Measurements from ENCODE around the gene NLRX1. TPM values are rescaled to one million over a fixed set of nuclear protein-coding genes. Genes with fewer than 3 reads are reported as not detected.

Gene NLRX1
- total and polyA plus RNA-seq, 2 donors (not counting 3 experiments of a cell fraction or from before 2014, with no cell fraction given) = 15.1 to 15.5 TPM

- FAIRE-seq (no peak), DNase-seq (ENCODE audit: low read depth, low spot score) (no peak)
- no peak overlapping the region for H3K27ac ChIP-seq (ENCODE audit: insufficient read depth, low read depth, low read length)
- H2AFZ ChIP-seq (ENCODE audit: low read depth, low read length) = no peak overlapping the region
- ChIA-PET POLR2A (no interaction called here), CTCF (interaction anchor here (0.7 to 1.3 kb wide), 2 partner anchors 9 to 12 kb away, joined by 3 read pairs; partner anchors contain the start of gene HINFP)
- H3K9me1 ChIP-seq (replicated peaks; ENCODE audit: control insufficient read depth, extremely low read depth, insufficient read depth, low read length) = no peaks in the 10 kb centered on the region
- H3K9ac ChIP-seq (replicated peaks; ENCODE audit: extremely low read depth, insufficient read depth, low read length) = no peak overlapping the region
- H3K9me3 ChIP-seq (replicated peaks; ENCODE audit: control insufficient read depth, insufficient read depth, low read length) = no peaks in the 10 kb centered on the region
- dilution Hi-C loops (cut with MboI; ENCODE audit: extremely low pct_ligation_motif_present, low sequenced_read_pairs) = no loop called here
- no TSS peak for BruUV-seq (replicated peaks)
- H3K36me3 ChIP-seq (ENCODE audit: control insufficient read depth in 2 of 2, extremely low read depth in 1 of 2, insufficient read depth in 2 of 2, low read length in 2 of 2) = peaks cover 9 to 33% of the 10 kb centered on the region in 2 experiments
- H3K79me2 ChIP-seq (ENCODE audit: control insufficient read depth, insufficient read depth, low read length) = no peaks in the 10 kb centered on the region
- H4K20me1 ChIP-seq (replicated peaks; ENCODE audit: control insufficient read depth, extremely low read depth, insufficient read depth, low read length) = no peaks in the 10 kb centered on the region
- H3K4me3 ChIP-seq (replicated peaks in 1 of 3; ENCODE audit: insufficient read depth in 1 of 3, low read depth in 1 of 3, low read length in 3 of 3) = no peak overlapping the region
- peaks cover 11% of the 10 kb centered on the region for H3K4me1 ChIP-seq (ENCODE audit: control insufficient read depth, extremely low read depth, insufficient read depth, low read length)
- H3K27me3 ChIP-seq (ENCODE audit: control insufficient read depth in 2 of 2, insufficient read depth in 2 of 2, low read length in 2 of 2) = no peaks in the 10 kb centered on the region
- intact Hi-C loops (cut with micrococcal nuclease) = no loop called here
- H3K4me2 ChIP-seq (ENCODE audit: insufficient read depth, low read length) = no peak overlapping the region
- TF ChIP-seq MYC (IDR thresholded peaks at IDR 0.05; ENCODE audit: low read depth, low read length) (no peak), FOS (IDR thresholded peaks at IDR 0.05; ENCODE audit: borderline replicate concordance, insufficient read depth, low read length) (no peak), JUN (IDR thresholded peaks at IDR 0.05; ENCODE audit: borderline replicate concordance, insufficient read depth, insufficient read length, low read depth) (no peak), POLR2AphosphoS5 (IDR thresholded peaks at IDR 0.05; ENCODE audit: insufficient read depth, low read depth, low read length) (no peak), POLR2A (IDR thresholded peaks at IDR 0.05; ENCODE audit: low read depth, low read length) (no peak), GATA2 (IDR thresholded peaks at IDR 0.05; ENCODE audit: insufficient read depth, insufficient read length, low read depth, low read length) (no peak), EZH2 (IDR thresholded peaks at IDR 0.05; ENCODE audit: borderline replicate concordance, low read depth, low read length, severe bottlenecking) (no peak)
- TF ChIP-seq, protein P1, sequence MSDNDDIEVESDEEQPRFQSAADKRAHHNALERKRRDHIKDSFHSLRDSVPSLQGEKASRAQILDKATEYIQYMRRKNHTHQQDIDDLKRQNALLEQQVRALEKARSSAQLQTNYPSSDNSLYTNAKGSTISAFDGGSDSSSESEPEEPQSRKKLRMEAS (IDR thresholded peaks at IDR 0.05; ENCODE audit: insufficient read depth, insufficient read length) = no peak
- TF ChIP-seq, protein P2, sequence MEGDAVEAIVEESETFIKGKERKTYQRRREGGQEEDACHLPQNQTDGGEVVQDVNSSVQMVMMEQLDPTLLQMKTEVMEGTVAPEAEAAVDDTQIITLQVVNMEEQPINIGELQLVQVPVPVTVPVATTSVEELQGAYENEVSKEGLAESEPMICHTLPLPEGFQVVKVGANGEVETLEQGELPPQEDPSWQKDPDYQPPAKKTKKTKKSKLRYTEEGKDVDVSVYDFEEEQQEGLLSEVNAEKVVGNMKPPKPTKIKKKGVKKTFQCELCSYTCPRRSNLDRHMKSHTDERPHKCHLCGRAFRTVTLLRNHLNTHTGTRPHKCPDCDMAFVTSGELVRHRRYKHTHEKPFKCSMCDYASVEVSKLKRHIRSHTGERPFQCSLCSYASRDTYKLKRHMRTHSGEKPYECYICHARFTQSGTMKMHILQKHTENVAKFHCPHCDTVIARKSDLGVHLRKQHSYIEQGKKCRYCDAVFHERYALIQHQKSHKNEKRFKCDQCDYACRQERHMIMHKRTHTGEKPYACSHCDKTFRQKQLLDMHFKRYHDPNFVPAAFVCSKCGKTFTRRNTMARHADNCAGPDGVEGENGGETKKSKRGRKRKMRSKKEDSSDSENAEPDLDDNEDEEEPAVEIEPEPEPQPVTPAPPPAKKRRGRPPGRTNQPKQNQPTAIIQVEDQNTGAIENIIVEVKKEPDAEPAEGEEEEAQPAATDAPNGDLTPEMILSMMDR (IDR thresholded peaks at IDR 0.05; ENCODE audit: extremely low read depth in 1 of 2, insufficient read depth in 1 of 2, low read depth in 1 of 2, low read length in 2 of 2) = no peak
Measured at GRCh38 chr11:119130662-119131061, 37.9 kb upstream of the NLRX1 start.
